Effector memory CD4-positive, alpha-beta T cell (primary cell): ENCODE results near the gene SIRPB2.

Experiments used
- DNase-seq, 3 donors: peaks; one replicate each; pipeline ENCODE4 v3.0.0-alpha.2; 2020
- H3K27ac ChIP-seq: 2 replicates; pipeline ENCODE4 v1.7.0; 2013; ENCODE audit warnings: mild to moderate bottlenecking, low read length, moderate library complexity; ENCODE audit not compliant: insufficient read depth, poor library complexity, severe bottlenecking
- H3K27me3 ChIP-seq: replicated peaks from 2 replicates; pipeline ENCODE4 v1.7.0; 2013; ENCODE audit warnings: mild to moderate bottlenecking, low read length; ENCODE audit not compliant: insufficient read depth, control insufficient read depth, poor library complexity, severe bottlenecking
- H3K36me3 ChIP-seq: 2 replicates; pipeline ENCODE4 v1.7.0; 2013; ENCODE audit warnings: mild to moderate bottlenecking, low read length, moderate library complexity; ENCODE audit not compliant: control insufficient read depth, insufficient read depth
- H3K4me1 ChIP-seq: 2 replicates; pipeline ENCODE4 v1.7.0; 2013; ENCODE audit warnings: low read length, mild to moderate bottlenecking; ENCODE audit not compliant: control insufficient read depth, insufficient read depth, poor library complexity, severe bottlenecking
- H3K4me3 ChIP-seq: 2 replicates; pipeline ENCODE4 v1.7.0; 2013; ENCODE audit warnings: low read length, low read depth, mild to moderate bottlenecking; ENCODE audit not compliant: insufficient read depth, poor library complexity, severe bottlenecking
- H3K9me3 ChIP-seq: 2 replicates; pipeline ENCODE4 v1.7.0; 2013; ENCODE audit warnings: mild to moderate bottlenecking, low read length, moderate library complexity; ENCODE audit not compliant: control insufficient read depth

Gene SIRPB2

DNA sequence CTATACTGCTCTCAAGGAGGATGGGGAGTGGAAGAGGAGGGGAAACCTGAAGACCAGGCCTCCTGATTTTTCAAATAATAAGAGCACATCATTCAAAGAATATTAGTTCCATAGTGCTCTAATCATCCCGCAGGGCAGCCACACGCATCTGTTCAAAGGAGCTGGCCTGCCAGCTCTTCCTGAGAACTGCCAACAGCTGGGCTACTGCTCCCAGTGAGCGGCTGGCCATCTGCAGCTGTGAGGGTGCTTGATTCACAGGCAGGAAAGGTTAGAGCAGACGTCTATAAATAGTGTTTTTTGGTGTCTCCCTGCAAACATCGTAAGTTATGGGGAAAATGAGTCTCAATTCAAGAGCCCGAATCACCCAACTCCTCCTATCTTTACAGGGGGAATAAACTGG lies 41.9 kb downstream of the SIRPB2 start:
- H3K27ac ChIP-seq = no peak overlapping the region
- no peak for DNase-seq
- no peak overlapping the region for H3K4me3 ChIP-seq
- peaks cover 98% of the 10 kb centered on the region for H3K36me3 ChIP-seq
- no peaks in the 10 kb centered on the region for H3K27me3 ChIP-seq
- no peaks in the 10 kb centered on the region for H3K4me1 ChIP-seq
- no peaks in the 10 kb centered on the region for H3K9me3 ChIP-seq

- DNase-seq = no peak
- H3K9me3 ChIP-seq = no peaks in the 10 kb centered on the region
- H3K4me3 ChIP-seq = no peak overlapping the region
- H3K4me1 ChIP-seq = no peaks in the 10 kb centered on the region
- H3K27ac ChIP-seq = no peak overlapping the region
- H3K27me3 ChIP-seq = no peaks in the 10 kb centered on the region
- H3K36me3 ChIP-seq = peaks cover 92% of the 10 kb centered on the region
Observed at GRCh38 chr20:1448081-1448620, 43.1 kb downstream of the SIRPB2 start.

- H3K9me3 ChIP-seq = no peaks in the 10 kb centered on the region
- peaks cover 89% of the 10 kb centered on the region for H3K36me3 ChIP-seq
- DNase-seq = no peak
- no peak overlapping the region for H3K27ac ChIP-seq
- no peaks in the 10 kb centered on the region for H3K27me3 ChIP-seq
- H3K4me1 ChIP-seq = no peaks in the 10 kb centered on the region
- H3K4me3 ChIP-seq = no peak overlapping the region
Observed at GRCh38 chr20:1446536-1446935, 44.7 kb downstream of the SIRPB2 start.

- Histone ChIP-seq H3K27ac (no peak overlapping the region), H3K4me3 (no peak overlapping the region), H3K9me3 (no peaks in the 10 kb centered on the region), H3K36me3 (peaks cover 65% of the 10 kb centered on the region), H3K27me3 (no peaks in the 10 kb centered on the region), H3K4me1 (no peaks in the 10 kb centered on the region)
- no peak for DNase-seq
Observed at GRCh38 chr20:1443085-1443484, 48.1 kb downstream of the SIRPB2 start.

DNA sequence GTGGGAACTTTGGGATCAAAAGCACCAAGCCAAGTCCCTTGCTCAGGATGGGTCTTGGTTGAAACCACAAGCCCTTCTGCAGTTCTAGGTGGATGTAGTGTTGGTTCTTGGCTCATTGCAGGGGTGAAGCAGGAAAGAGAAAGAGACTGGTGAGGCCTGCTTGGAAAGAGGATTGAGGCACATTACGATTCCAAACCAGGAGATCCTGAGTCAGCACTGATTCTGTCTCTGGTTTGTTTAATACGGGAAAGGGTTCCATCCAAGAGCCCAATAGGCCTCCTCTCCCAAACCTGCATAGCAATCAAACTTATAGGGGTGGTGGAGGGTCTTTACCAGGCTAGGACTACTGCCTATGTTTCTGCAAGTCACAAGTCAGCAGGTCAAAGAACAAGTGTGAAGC lies 48.9 kb downstream of the SIRPB2 start:
- no peak for DNase-seq
- Histone ChIP-seq H3K9me3 (no peaks in the 10 kb centered on the region), H3K4me1 (no peaks in the 10 kb centered on the region), H3K27ac (no peak overlapping the region), H3K27me3 (no peaks in the 10 kb centered on the region), H3K4me3 (no peak overlapping the region), H3K36me3 (peaks cover 57% of the 10 kb centered on the region)

- Histone ChIP-seq H3K4me3 (no peak overlapping the region), H3K27me3 (no peaks in the 10 kb centered on the region), H3K4me1 (no peaks in the 10 kb centered on the region), H3K36me3 (peaks cover 47% of the 10 kb centered on the region), H3K9me3 (no peaks in the 10 kb centered on the region), H3K27ac (no peak overlapping the region)
- no peak for DNase-seq
Observed at GRCh38 chr20:1441133-1441532, 50.1 kb downstream of the SIRPB2 start.

GRCh38 chr20:1440024-1440423 lies 51.2 kb downstream of the SIRPB2 start:
- Histone ChIP-seq H3K27ac (no peak overlapping the region), H3K27me3 (no peaks in the 10 kb centered on the region), H3K4me3 (no peak overlapping the region), H3K9me3 (no peaks in the 10 kb centered on the region), H3K36me3 (peaks cover 36% of the 10 kb centered on the region), H3K4me1 (peaks cover 5% of the 10 kb centered on the region)
- no peak for DNase-seq

GRCh38 chr20:1438361-1438760 lies 52.9 kb downstream of the SIRPB2 start:
- Histone ChIP-seq H3K4me1 (peaks cover 13% of the 10 kb centered on the region), H3K36me3 (peaks cover 23% of the 10 kb centered on the region), H3K4me3 (no peak overlapping the region), H3K27ac (no peak overlapping the region), H3K27me3 (no peaks in the 10 kb centered on the region), H3K9me3 (no peaks in the 10 kb centered on the region)
- no peak for DNase-seq

- Histone ChIP-seq H3K4me1 (peaks cover 13% of the 10 kb centered on the region), H3K4me3 (no peak overlapping the region), H3K27ac (no peak overlapping the region), H3K36me3 (peaks cover 18% of the 10 kb centered on the region), H3K27me3 (no peaks in the 10 kb centered on the region), H3K9me3 (no peaks in the 10 kb centered on the region)
- DNase-seq = peak; percentile 47 to 70 (median 59)
Observed at GRCh38 chr20:1437235-1437904, 53.9 kb downstream of the SIRPB2 start.

GRCh38 chr20:1436263-1436662 lies 55.0 kb downstream of the SIRPB2 start:
- peaks cover 13% of the 10 kb centered on the region for H3K4me1 ChIP-seq
- peaks cover 10% of the 10 kb centered on the region for H3K36me3 ChIP-seq
- no peaks in the 10 kb centered on the region for H3K9me3 ChIP-seq
- no peaks in the 10 kb centered on the region for H3K27me3 ChIP-seq
- no peak overlapping the region for H3K27ac ChIP-seq
- DNase-seq = no peak
- H3K4me3 ChIP-seq = no peak overlapping the region
